Measurements from ENCODE around the gene SNIP1.

Gene SNIP1

GRCh38 chr1:37514350-37515184 is 39.5 kb downstream of the SNIP1 start, which contains the start of gene MEAF6 (continued):
- TF ChIP-seq ZNF701 (tag by site-specific recombination; IDR thresholded peaks at IDR 0.05) (no peak), ZNF302 (tag by site-specific recombination; IDR thresholded peaks at IDR 0.05; ENCODE audit: low read depth) (no peak), ZBTB21 (tag by site-specific recombination; IDR thresholded peaks at IDR 0.05) (peak; percentile 24; the same call in 1 of the 2 replicates), ZNF394 (tag by site-specific recombination; IDR thresholded peaks at IDR 0.05; ENCODE audit: borderline replicate concordance) (no peak), ZNF621 (tag by site-specific recombination; IDR thresholded peaks at IDR 0.05) (no peak), ZNF112 (tag by site-specific recombination; IDR thresholded peaks at IDR 0.05) (no peak), ZNF449 (tag by site-specific recombination; IDR thresholded peaks at IDR 0.05) (peak; percentile 62; the same call in 1 of the 2 replicates), ZNF629 (tag by site-specific recombination; IDR thresholded peaks at IDR 0.05) (peak; percentile 66), AEBP2 (tag by site-specific recombination; IDR thresholded peaks at IDR 0.05; ENCODE audit: borderline replicate concordance) (no peak), CTCF (tag by site-specific recombination; IDR thresholded peaks at IDR 0.05) (peak; percentile 45), ZNF785 (tag by site-specific recombination; IDR thresholded peaks at IDR 0.05) (no peak), TRIM28 (IDR thresholded peaks at IDR 0.05; ENCODE audit: borderline replicate concordance, low read length) (no peak), ZNF175 (tag by site-specific recombination; IDR thresholded peaks at IDR 0.05) (no peak), KLF9 (tag by site-specific recombination; IDR thresholded peaks at IDR 0.05; ENCODE audit: low read depth) (peak; percentile 54), ZBTB7A (tag by site-specific recombination; IDR thresholded peaks at IDR 0.05; ENCODE audit: low read depth) (no peak), ZNF544 (tag by site-specific recombination; IDR thresholded peaks at IDR 0.05) (no peak), ZFP37 (tag by site-specific recombination; IDR thresholded peaks at IDR 0.05) (peak; percentile 91; the same call in 1 of the 2 replicates), ZNF518A (tag by site-specific recombination; conservative IDR thresholded peaks at IDR 0.05; ENCODE audit: low read depth) (no peak), ZIC2 (tag by site-specific recombination; IDR thresholded peaks at IDR 0.05) (peak; percentile 24; the same call in 1 of the 2 replicates), ZNF221 (tag by site-specific recombination; IDR thresholded peaks at IDR 0.05; ENCODE audit: borderline replicate concordance) (no peak), ZNF2 (tag by site-specific recombination; IDR thresholded peaks at IDR 0.05) (0 out of 2 replicates have a peak, but pooled peaks have one; percentile 46), HOXD13 (CRISPR knock-in tag; IDR thresholded peaks at IDR 0.05; ENCODE audit: borderline replicate concordance) (no peak), ZNF404 (tag by site-specific recombination; IDR thresholded peaks at IDR 0.05) (no peak), ZNF335 (tag by site-specific recombination; conservative IDR thresholded peaks at IDR 0.05) (peak; percentile 91)

All from HEK293 (cell line).